MG63 (cell line): ENCODE data around the gene ADAMTS15. TPM values are rescaled to one million over a fixed set of nuclear protein-coding genes. Genes with fewer than 3 reads are reported as not detected.

ENCODE experiments used
- DNase-seq: peaks from one replicate; pipeline ENCODE4 v3.0.0-alpha.2; 2020
- H3K27me3 ChIP-seq: fragments of 250-450 bp; sonication (Bioruptor Pico); 2 replicates; pipeline ENCODE4 v1.5.1; 2020; ENCODE audit warnings: mild to moderate bottlenecking, moderate library complexity
- H3K36me3 ChIP-seq: fragments of 250-450 bp; sonication (Bioruptor Pico); 2 replicates; pipeline ENCODE4 v1.5.1; 2020; ENCODE audit warnings: mild to moderate bottlenecking, moderate library complexity
- H3K4me3 ChIP-seq: fragments of 250-450 bp; sonication (Bioruptor Pico); 2 replicates; pipeline ENCODE4 v1.5.1; 2020; ENCODE audit warnings: mild to moderate bottlenecking, moderate library complexity
- H3K9me3 ChIP-seq: fragments of 250-450 bp; sonication (Bioruptor Pico); 2 replicates; pipeline ENCODE4 v1.5.1; 2020; ENCODE audit warnings: mild to moderate bottlenecking, moderate library complexity
- total RNA-seq: library from RNA; depleted of rRNA; stranded (reverse); fragments of >200 nt; shearing (Covaris generic); gene quantifications from 2 replicates; pipeline ENCODE4 v1.2.3, GENCODE V29; 2014; ENCODE audit warnings: low replicate concordance

ADAMTS15 gene
- total RNA-seq, 1 experiment from 2014 or later, result 1.2 TPM

GRCh38 chr11:130445788-130446187, 2.7 kb upstream of the ADAMTS15 start:
- Histone ChIP-seq H3K9me3 (peaks cover 7% of the 10 kb centered on the region), H3K4me3 (no peak overlapping the region), H3K36me3 (no peaks in the 10 kb centered on the region), H3K27me3 (no peaks in the 10 kb centered on the region)
- DNase-seq, result no peak

- Histone ChIP-seq H3K9me3 (no peaks in the 10 kb centered on the region), H3K27me3 (no peaks in the 10 kb centered on the region), H3K36me3 (no peaks in the 10 kb centered on the region), H3K4me3 (peak overlapping the region; percentile 52)
- DNase-seq, result no peak
These were observed 418 bp upstream of the ADAMTS15 start for GRCh38 chr11:130448039-130448415.

- no peak for DNase-seq
- Histone ChIP-seq H3K4me3 (peak overlapping the region; percentile 52), H3K27me3 (no peaks in the 10 kb centered on the region), H3K36me3 (no peaks in the 10 kb centered on the region), H3K9me3 (no peaks in the 10 kb centered on the region)
These were observed 1.0 kb downstream of the ADAMTS15 start for GRCh38 chr11:130449310-130449990.

GRCh38 chr11:130449996-130450769, 1.7 kb downstream of the ADAMTS15 start:
- no peak for DNase-seq
- H3K36me3 ChIP-seq, result no peaks in the 10 kb centered on the region
- no peak overlapping the region for H3K4me3 ChIP-seq
- no peaks in the 10 kb centered on the region for H3K27me3 ChIP-seq
- no peaks in the 10 kb centered on the region for H3K9me3 ChIP-seq

- DNase-seq, result peak; percentile 65
- no peaks in the 10 kb centered on the region for H3K9me3 ChIP-seq
- no peak overlapping the region for H3K4me3 ChIP-seq
- H3K36me3 ChIP-seq, result no peaks in the 10 kb centered on the region
- H3K27me3 ChIP-seq, result no peaks in the 10 kb centered on the region
These were observed 3.0 kb downstream of the ADAMTS15 start for GRCh38 chr11:130451231-130452019.

GRCh38 chr11:130452176-130452575, 3.7 kb downstream of the ADAMTS15 start:
- Histone ChIP-seq H3K4me3 (no peak overlapping the region), H3K9me3 (no peaks in the 10 kb centered on the region), H3K36me3 (no peaks in the 10 kb centered on the region), H3K27me3 (no peaks in the 10 kb centered on the region)
- DNase-seq, result no peak

GRCh38 chr11:130452940-130453339, 4.5 kb downstream of the ADAMTS15 start:
- DNase-seq, result no peak
- Histone ChIP-seq H3K36me3 (no peaks in the 10 kb centered on the region), H3K27me3 (no peaks in the 10 kb centered on the region), H3K9me3 (no peaks in the 10 kb centered on the region), H3K4me3 (no peak overlapping the region)

- H3K27me3 ChIP-seq, result no peaks in the 10 kb centered on the region
These were observed 6.2 kb downstream of the ADAMTS15 start for GRCh38 chr11:130454491-130455252.

GRCh38 chr11:130455483-130456127, 7.2 kb downstream of the ADAMTS15 start:
- Histone ChIP-seq H3K36me3 (no peaks in the 10 kb centered on the region), H3K9me3 (no peaks in the 10 kb centered on the region), H3K4me3 (no peak overlapping the region), H3K27me3 (no peaks in the 10 kb centered on the region)
- no peak for DNase-seq

More at GRCh38 chr11:130454491-130455252, 6.2 kb downstream of the ADAMTS15 start:
- Histone ChIP-seq H3K36me3 (no peaks in the 10 kb centered on the region), H3K4me3 (no peak overlapping the region), H3K9me3 (no peaks in the 10 kb centered on the region)
- no peak for DNase-seq

GRCh38 chr11:130456286-130456685, 7.8 kb downstream of the ADAMTS15 start:
- Histone ChIP-seq H3K36me3 (no peaks in the 10 kb centered on the region), H3K27me3 (no peaks in the 10 kb centered on the region), H3K9me3 (no peaks in the 10 kb centered on the region), H3K4me3 (no peak overlapping the region)
- no peak for DNase-seq

GRCh38 chr11:130457623-130458409, 9.4 kb downstream of the ADAMTS15 start:
- DNase-seq, result no peak
- H3K36me3 ChIP-seq, result no peaks in the 10 kb centered on the region
- no peaks in the 10 kb centered on the region for H3K9me3 ChIP-seq
- no peaks in the 10 kb centered on the region for H3K27me3 ChIP-seq
- H3K4me3 ChIP-seq, result no peak overlapping the region

GRCh38 chr11:130458410-130458729, 9.9 kb downstream of the ADAMTS15 start:
- H3K27me3 ChIP-seq, result no peaks in the 10 kb centered on the region
- H3K9me3 ChIP-seq, result no peaks in the 10 kb centered on the region
- H3K4me3 ChIP-seq, result no peak overlapping the region
- no peaks in the 10 kb centered on the region for H3K36me3 ChIP-seq
- no peak for DNase-seq

- no peaks in the 10 kb centered on the region for H3K9me3 ChIP-seq
- no peaks in the 10 kb centered on the region for H3K36me3 ChIP-seq
These were observed 11.1 kb downstream of the ADAMTS15 start for GRCh38 chr11:130459521-130459920.

GRCh38 chr11:130462101-130462885, 13.8 kb downstream of the ADAMTS15 start:
- DNase-seq, result no peak
- H3K9me3 ChIP-seq, result no peaks in the 10 kb centered on the region
- H3K36me3 ChIP-seq, result no peaks in the 10 kb centered on the region
- H3K4me3 ChIP-seq, result no peak overlapping the region
- H3K27me3 ChIP-seq, result no peaks in the 10 kb centered on the region

More at GRCh38 chr11:130459521-130459920, 11.1 kb downstream of the ADAMTS15 start:
- H3K4me3 ChIP-seq, result no peak overlapping the region
- H3K27me3 ChIP-seq, result no peaks in the 10 kb centered on the region
- DNase-seq, result no peak

GRCh38 chr11:130462931-130463330, 14.5 kb downstream of the ADAMTS15 start:
- no peaks in the 10 kb centered on the region for H3K9me3 ChIP-seq
- H3K27me3 ChIP-seq, result no peaks in the 10 kb centered on the region
- no peaks in the 10 kb centered on the region for H3K36me3 ChIP-seq
- no peak overlapping the region for H3K4me3 ChIP-seq
- DNase-seq, result no peak
